SK-N-SH (cell line): ENCODE data around the gene MRPS34. TPM values are rescaled to one million over a fixed set of nuclear protein-coding genes. Genes with fewer than 3 reads are reported as not detected.

ENCODE experiments used
- CTCF ChIA-PET: fragments of 300-600, 350-600 bp; formaldehyde crosslinking; extraction: SDS; loops from one replicate; lab custom pipeline; 2021; lab: Yijun Ruan, JAX
- POLR2A ChIA-PET: fragments of 350-600 bp; sonication (Branson Sonifier 250); formaldehyde crosslinking; extraction: SDS; loops from one replicate; lab custom pipeline; 2020; ENCODE audit warnings: antibody characterized with exemption, inconsistent platforms; lab: Yijun Ruan, JAX
- DNase-seq: peaks from one replicate; pipeline ENCODE4 v3.0.0; 2012
- H2AFZ ChIP-seq: fragments of 200-600 bp; sonication (generic); 2 replicates; pipeline ENCODE4 v1.8.1; 2016; ENCODE audit warnings: antibody characterized with exemption, mild to moderate bottlenecking, low read depth
- H3F3A ChIP-seq: fragments of 200-600 bp; sonication (generic); replicated peaks from 2 replicates; pipeline ENCODE3; 2016; ENCODE audit warnings: antibody characterized with exemption, mild to moderate bottlenecking; ENCODE audit not compliant: insufficient read depth
- H3K27ac ChIP-seq, 2 experiments: fragments of 200-500 bp in 1 of 2; fragments of 200-600 bp in 1 of 2; sonication (Bioruptor generic) in 1 of 2; sonication (generic), shearing (Covaris generic) in 1 of 2; 2 replicates each; pipeline versions ENCODE4 v1.5.1 to v1.6.1; 2014 to 2016; ENCODE audit warnings: low read depth in 2 of 2, inconsistent platforms in 1 of 2, low read length in 1 of 2, mild to moderate bottlenecking in 1 of 2, mixed read lengths in 1 of 2
- H3K27me3 ChIP-seq: fragments of 200-600 bp; sonication (generic), shearing (Covaris generic); 2 replicates; pipeline ENCODE4 v1.6.1; 2016; ENCODE audit warnings: mixed run types; ENCODE audit not compliant: insufficient read depth
- H3K36me3 ChIP-seq, 2 experiments: fragments of 200-500 bp in 1 of 2; fragments of 200-600 bp in 1 of 2; sonication (Bioruptor generic) in 1 of 2; sonication (generic) in 1 of 2; replicated peaks in 1 of 2; 2 replicates each; pipeline versions ENCODE3 to v1.5.1; 2014 to 2016; ENCODE audit warnings: low read length in 1 of 2, mild to moderate bottlenecking in 1 of 2; ENCODE audit not compliant: insufficient read depth in 2 of 2, control insufficient read depth in 1 of 2
- H3K4me1 ChIP-seq, 2 experiments: fragments of 200-500 bp in 1 of 2; fragments of 200-600 bp in 1 of 2; sonication (Bioruptor generic) in 1 of 2; sonication (generic), shearing (Covaris generic) in 1 of 2; 2 replicates each; pipeline versions ENCODE4 v1.5.1 to v1.6.1; 2014 to 2016; ENCODE audit warnings: low read depth in 1 of 2, low read length in 1 of 2, mixed run types in 1 of 2; ENCODE audit not compliant: insufficient read depth in 2 of 2, control insufficient read depth in 1 of 2
- H3K4me2 ChIP-seq: fragments of 200-600 bp; sonication (generic), shearing (Covaris generic); 2 replicates; pipeline ENCODE4 v1.6.1; 2017; ENCODE audit warnings: mixed run types
- H3K4me3 ChIP-seq, 2 experiments: fragments of 200-500 bp in 1 of 2; fragments of 200-600 bp in 1 of 2; sonication (Bioruptor generic) in 1 of 2; sonication (generic), shearing (Covaris generic) in 1 of 2; 2 replicates each; pipeline versions ENCODE4 v1.5.1 to v1.8.1; 2014 to 2016; ENCODE audit warnings: low read depth in 2 of 2, inconsistent platforms in 1 of 2, low read length in 1 of 2, mild to moderate bottlenecking in 1 of 2, mixed read lengths in 1 of 2, moderate library complexity in 1 of 2
- H3K79me2 ChIP-seq: fragments of 200-600 bp; sonication (generic); 2 replicates; pipeline ENCODE4 v1.8.1; 2017; ENCODE audit warnings: mild to moderate bottlenecking; ENCODE audit not compliant: insufficient read depth
- H3K9ac ChIP-seq: fragments of 200-600 bp; sonication (generic); 2 replicates; pipeline ENCODE4 v1.6.1; 2017; ENCODE audit warnings: mixed run types
- H3K9me2 ChIP-seq: fragments of 200-600 bp; sonication (generic); 2 replicates; pipeline ENCODE4 v1.6.1; 2017; ENCODE audit warnings: mixed run types
- H3K9me3 ChIP-seq: fragments of 200-600 bp; sonication (generic); 2 replicates; pipeline ENCODE4 v1.6.1; 2017; ENCODE audit warnings: mixed run types, mild to moderate bottlenecking, moderate library complexity
- H4K20me1 ChIP-seq: fragments of 200-600 bp; sonication (generic); 2 replicates; pipeline ENCODE4 v1.6.1; 2017; ENCODE audit warnings: mild to moderate bottlenecking, mixed run types; ENCODE audit not compliant: insufficient read depth
- CHD2 ChIP-seq: fragments of 150-350 bp; IDR thresholded peaks from 2 replicates; pipeline ENCODE4 v1.6.1; 2018; ENCODE audit warnings: low read length; ENCODE audit not compliant: partially characterized antibody
- EP300 ChIP-seq, 2 experiments: IDR thresholded peaks; 2 replicates each; pipeline versions ENCODE4 v1.4.0 to v1.6.1; 2012; ENCODE audit warnings: borderline replicate concordance in 1 of 2, low read depth in 1 of 2, low read length in 1 of 2
- FOXJ3 ChIP-seq: sonication (generic); formaldehyde crosslinking; IDR thresholded peaks from 2 replicates; pipeline ENCODE4 v1.5.1; 2020; ENCODE audit warnings: mild to moderate bottlenecking, missing genetic modification reagents
- FOXM1 ChIP-seq: IDR thresholded peaks from 2 replicates; pipeline ENCODE4 v1.4.0; 2012; ENCODE audit warnings: low read depth, mild to moderate bottlenecking
- GATA2 ChIP-seq: sonication (generic); formaldehyde crosslinking; IDR thresholded peaks from 2 replicates; pipeline ENCODE4 v1.5.0; 2020; ENCODE audit warnings: mild to moderate bottlenecking, missing genetic modification reagents
- IRF3 ChIP-seq: fragments of 150-350 bp; IDR thresholded peaks from 2 replicates; pipeline ENCODE4 v1.6.1; 2016; ENCODE audit warnings: mild to moderate bottlenecking, low read depth, low read length
- JUND ChIP-seq: IDR thresholded peaks from 2 replicates; pipeline ENCODE4 v1.4.0; 2012
- MXI1 ChIP-seq: IDR thresholded peaks from 2 replicates; pipeline ENCODE4 v1.6.1; 2012; ENCODE audit warnings: mild to moderate bottlenecking, low read depth, low read length, improper control_type of control experiment
- NFIC ChIP-seq: IDR thresholded peaks from 2 replicates; pipeline ENCODE4 v1.4.0; 2012; ENCODE audit warnings: borderline replicate concordance
- PBX3 ChIP-seq: IDR thresholded peaks from 2 replicates; pipeline ENCODE4; 2012
- RCOR1 ChIP-seq: fragments of 150-350 bp; IDR thresholded peaks from 2 replicates; pipeline ENCODE4 v1.6.1; 2017; ENCODE audit warnings: antibody characterized with exemption, low read length
- REST ChIP-seq: IDR thresholded peaks from 2 replicates; pipeline ENCODE4 v1.6.1; 2012; ENCODE audit warnings: mild to moderate bottlenecking, low read depth, low read length, moderate library complexity
- TCF12 ChIP-seq: IDR thresholded peaks from 2 replicates; pipeline ENCODE4 v1.4.0; 2012
- TEAD4 ChIP-seq: IDR thresholded peaks from 2 replicates; pipeline ENCODE4 v1.4.0; 2012; ENCODE audit warnings: mild to moderate bottlenecking, borderline replicate concordance; ENCODE audit not compliant: insufficient read depth
- YY1 ChIP-seq: IDR thresholded peaks from 2 replicates; pipeline ENCODE4 v1.4.0; 2012; ENCODE audit warnings: low read depth, mild to moderate bottlenecking
- WGBS: methylation state at CpG from one replicate; pipeline ENCODE4 v1.1.6; 2017; ENCODE audit warnings: low lambda C conversion rate; 5-methylcytosine and 5-hydroxymethylcytosine counted together
- polyA plus RNA-seq, 3 experiments: library from polyadenylated mRNA; depleted of rRNA; stranded (reverse); fragments of >200 nt; gene quantifications; 2 replicates each; pipeline ENCODE4 v1.2.3, GENCODE V29; 2012
- TF ChIP-seq, protein P1 (sequence below): IDR thresholded peaks from 2 replicates; pipeline ENCODE4 v1.4.0; 2012; ENCODE audit warnings: low read depth, borderline replicate concordance

Gene MRPS34
- polyA plus RNA-seq, 1 of the 3 experiments (the other 2 are of a cell fraction): 156 TPM

DNA sequence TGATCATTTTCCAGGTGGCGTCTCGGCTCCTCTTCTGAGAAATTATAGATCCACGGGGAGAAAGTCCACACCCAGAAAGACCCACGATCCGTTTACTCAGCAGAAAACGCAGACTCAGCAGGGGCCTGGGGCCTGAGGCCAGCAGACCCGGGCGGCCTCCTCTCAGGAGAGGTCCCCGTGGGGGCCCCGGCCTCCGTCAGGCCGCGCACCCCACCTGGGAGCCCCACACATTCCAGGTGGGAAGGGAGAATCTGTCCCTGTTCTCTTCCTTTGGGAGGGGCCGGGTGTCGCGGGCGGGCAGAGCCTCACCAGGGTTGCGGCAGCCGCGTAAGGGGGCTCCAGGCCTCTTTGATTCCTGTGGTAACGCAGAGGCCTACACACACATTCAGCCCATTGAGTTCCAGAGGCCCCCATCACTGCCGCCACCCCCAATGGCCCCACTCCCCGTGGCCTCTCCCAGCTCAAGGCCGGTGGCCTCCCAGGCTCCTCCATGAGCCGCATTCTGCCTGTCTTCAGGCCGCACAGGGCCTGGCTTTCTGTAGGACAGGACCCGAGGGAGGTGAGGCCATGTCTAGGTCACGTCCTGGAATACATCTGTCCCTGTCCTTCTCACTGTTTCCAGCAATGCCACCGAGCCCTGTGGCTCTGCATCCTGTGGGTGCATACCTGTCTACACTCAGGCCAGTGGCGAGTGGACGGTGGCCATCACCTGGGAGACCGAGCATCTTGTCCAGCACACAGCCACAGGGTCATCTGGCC lies 22.2 kb upstream of the MRPS34 start:
- WGBS: 88% methylated on average over 18 of the region's 32 CpGs
- ChIA-PET CTCF (interaction anchor here (1.1 kb wide), 1 partner anchor 134 kb away, joined by 3 read pairs; no protein-coding TSS in a partner anchor), POLR2A (interaction anchor here (0.7 kb wide), 1 partner anchor 50 kb away, joined by 3 read pairs; no protein-coding TSS in a partner anchor)

GRCh38 chr16:1794221-1794871 lies 21.4 kb upstream of the MRPS34 start:
- H3K9me2 ChIP-seq: no peaks in the 10 kb centered on the region
- no peak overlapping the region for H3K4me2 ChIP-seq
- no peak overlapping the region for H3K9ac ChIP-seq
- DNase-seq: no peak
- no peak overlapping the region; a peak in 1 of 4 replicates for H3K27ac ChIP-seq
- no peaks in the 10 kb centered on the region for H4K20me1 ChIP-seq
- no peaks in the 10 kb centered on the region; a peak in 1 of 4 replicates for H3K4me1 ChIP-seq
- ChIA-PET POLR2A (interaction anchor here (0.7 kb wide), 1 partner anchor 51 kb away, joined by 3 read pairs; no protein-coding TSS in a partner anchor), CTCF (no interaction called here)
- 89% methylated on average over 6 of the region's 18 CpGs for WGBS
- no peaks in the 10 kb centered on the region for H3F3A ChIP-seq
- no peaks in the 10 kb centered on the region for H3K79me2 ChIP-seq
- no peak overlapping the region for H3K4me3 ChIP-seq
- H3K36me3 ChIP-seq: peaks cover 0 to 16% of the 10 kb centered on the region in 2 experiments
- H3K27me3 ChIP-seq: no peaks in the 10 kb centered on the region
- H3K9me3 ChIP-seq: no peaks in the 10 kb centered on the region
- no peak overlapping the region for H2AFZ ChIP-seq
- TF ChIP-seq FOXM1 (no peak), CHD2 (no peak), JUND (no peak), REST (no peak), IRF3 (no peak), MXI1 (no peak), TCF12 (no peak), FOXJ3 (CRISPR knock-in tag) (no peak), NFIC (no peak), GATA2 (CRISPR knock-in tag) (no peak), TEAD4 (no peak)
- TF ChIP-seq, protein P1, sequence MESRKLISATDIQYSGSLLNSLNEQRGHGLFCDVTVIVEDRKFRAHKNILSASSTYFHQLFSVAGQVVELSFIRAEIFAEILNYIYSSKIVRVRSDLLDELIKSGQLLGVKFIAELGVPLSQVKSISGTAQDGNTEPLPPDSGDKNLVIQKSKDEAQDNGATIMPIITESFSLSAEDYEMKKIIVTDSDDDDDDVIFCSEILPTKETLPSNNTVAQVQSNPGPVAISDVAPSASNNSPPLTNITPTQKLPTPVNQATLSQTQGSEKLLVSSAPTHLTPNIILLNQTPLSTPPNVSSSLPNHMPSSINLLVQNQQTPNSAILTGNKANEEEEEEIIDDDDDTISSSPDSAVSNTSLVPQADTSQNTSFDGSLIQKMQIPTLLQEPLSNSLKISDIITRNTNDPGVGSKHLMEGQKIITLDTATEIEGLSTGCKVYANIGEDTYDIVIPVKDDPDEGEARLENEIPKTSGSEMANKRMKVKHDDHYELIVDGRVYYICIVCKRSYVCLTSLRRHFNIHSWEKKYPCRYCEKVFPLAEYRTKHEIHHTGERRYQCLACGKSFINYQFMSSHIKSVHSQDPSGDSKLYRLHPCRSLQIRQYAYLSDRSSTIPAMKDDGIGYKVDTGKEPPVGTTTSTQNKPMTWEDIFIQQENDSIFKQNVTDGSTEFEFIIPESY: no peak

More for the DNA sequence above, 22.2 kb upstream of the MRPS34 start:
- Histone ChIP-seq H3K4me2 (no peak overlapping the region), H3F3A (no peaks in the 10 kb centered on the region), H2AFZ (no peak overlapping the region), H3K27ac (no peak overlapping the region), H3K9me2 (no peaks in the 10 kb centered on the region), H3K27me3 (no peaks in the 10 kb centered on the region), H4K20me1 (no peaks in the 10 kb centered on the region), H3K79me2 (no peaks in the 10 kb centered on the region), H3K9ac (no peak overlapping the region), H3K9me3 (no peaks in the 10 kb centered on the region), H3K4me1 (no peaks in the 10 kb centered on the region; a peak in 1 of 4 replicates), H3K4me3 (no peak overlapping the region), H3K36me3 (peaks cover 0 to 12% of the 10 kb centered on the region in 2 experiments)
- no peak for TF ChIP-seq PBX3
- TF ChIP-seq EP300 (IDR thresholded peaks at IDR 0.05; ENCODE audit: borderline replicate concordance in 1 of 2, low read depth in 1 of 2, low read length in 1 of 2): no peak
- no peak for TF ChIP-seq YY1
- TF ChIP-seq RCOR1: no peak
- no peak for DNase-seq
